Stomach (tissue), 9 donors: ENCODE measurements around the gene ARF1. TPM values are rescaled to one million over a fixed set of nuclear protein-coding genes. Genes with fewer than 3 reads are reported as not detected.
A peak's percentile ranks its signal among the peaks of the same experiment; 100 is the strongest.

Source experiments
- DNase-seq, 2 donors: peaks; one replicate each; pipeline versions ENCODE4 v3.0.0 to v3.0.0-alpha.2; 2013 to 2019
- H3K27ac ChIP-seq, 5 donors: fragments of 200-600 bp in 4 of 5; sonication (generic) in 4 of 5; one replicate each; pipeline ENCODE4 v1.5.1; 2013 to 2019; ENCODE audit warnings: mild to moderate bottlenecking in 1 of 5, moderate library complexity in 1 of 5
- H3K27me3 ChIP-seq, 3 donors: fragments of 200-600 bp; sonication (generic); one replicate each; pipeline ENCODE4 v1.5.1; 2017 to 2019; ENCODE audit warnings: mixed run types in 1 of 3
- H3K36me3 ChIP-seq, 4 donors: fragments of 200-600 bp; sonication (generic); 1 replicate in 3 of 4; 2 replicates in 1 of 4; pipeline ENCODE4 v1.5.1; 2016 to 2019
- H3K4me1 ChIP-seq, 4 donors: fragments of 200-600 bp; sonication (generic); one replicate each; pipeline ENCODE4 v1.5.1; 2016 to 2019
- H3K4me3 ChIP-seq, 4 donors: fragments of 200-600 bp; sonication (generic) in 3 of 4; one replicate each; pipeline ENCODE4 v1.5.1; 2016 to 2019; ENCODE audit warnings: mild to moderate bottlenecking in 1 of 4
- H3K9me3 ChIP-seq, 4 donors: fragments of 200-600 bp; sonication (generic); one replicate each; pipeline ENCODE4 v1.5.1; 2016 to 2019
- CTCF ChIP-seq, 7 experiments: fragments of 450-650 bp in 4 of 7; fragments of 200-600 bp in 3 of 7; sonication (generic) in 3 of 7; IDR thresholded peaks; one replicate each; pipeline ENCODE4 v1.5.1; 2016 to 2019; ENCODE audit warnings: antibody characterized with exemption in 7 of 7, control low read depth in 2 of 7, mild to moderate bottlenecking in 1 of 7
- EP300 ChIP-seq: sonication (generic); formaldehyde crosslinking; IDR thresholded peaks from one replicate; pipeline ENCODE4 v1.6.1; 2017; ENCODE audit warnings: antibody characterized with exemption
- POLR2A ChIP-seq, 4 donors: fragments of 450-650 bp; IDR thresholded peaks; one replicate each; pipeline ENCODE4 v1.6.1; 2016; ENCODE audit warnings: antibody characterized with exemption in 4 of 4, control low read depth in 2 of 4, mild to moderate bottlenecking in 1 of 4, moderate library complexity in 1 of 4
- POLR2AphosphoS5 ChIP-seq, 3 donors: sonication (generic); formaldehyde crosslinking; IDR thresholded peaks; one replicate each; pipeline ENCODE4 v1.6.1; 2016; ENCODE audit warnings: antibody characterized with exemption in 3 of 3
- WGBS, 5 donors: extraction: QIAGEN DNeasy Blood & Tissue Kit in 3 of 5; methylation state at CpG; one replicate each; pipeline versions ENCODE4 v1.1.5 to v1.1.7; 2013 to 2018; 5-methylcytosine and 5-hydroxymethylcytosine counted together
- intact Hi-C: fragments of 100-400 bp; cut with DNase I; formaldehyde crosslinking; loops from one replicate; pipeline ENCODE4 v1.15.1; 2023; ENCODE audit warnings: low total_unique reads
- polyA plus RNA-seq, 3 donors: library from polyadenylated mRNA; stranded (reverse); fragments of 200-250 nt; gene quantifications; one replicate each; pipeline ENCODE4 v1.2.3, GENCODE V29; 2013
- total RNA-seq, 5 donors: library from RNA; depleted of rRNA; stranded (reverse); fragments of >200 nt; gene quantifications; one replicate each; pipeline versions ENCODE4 v1.1.0 to v1.2.3, GENCODE V29; 2014 to 2016
- donor health status: healthy with polysubstance abuse.
- donor health status: Bipolar disorder and iron deficiency.
- donor health status: healthy.

ARF1 gene
- total and polyA plus RNA-seq, 8 donors = 111 to 310 (median 200) TPM

- TF ChIP-seq POLR2A (IDR thresholded peaks at IDR 0.05) = no peak
- Histone ChIP-seq H3K4me1 (peaks cover 20 to 27% (median 25%) of the 10 kb centered on the region in 4 donors), H3K4me3 (peak overlapping the region; percentile 36 to 59 (median 44)), H3K27ac (peak overlapping the region; percentile 56 to 76 (median 72)), H3K9me3 (no peaks in the 10 kb centered on the region), H3K27me3 (peaks cover 11 to 77% (median 62%) of the 10 kb centered on the region in 3 donors), H3K36me3 (no peaks in the 10 kb centered on the region)
- peak; percentile 92 to 100 for DNase-seq
- WGBS, 5 donors = 2 to 12% (median 3%) methylated on average over 18 to 33 of the region's 33 CpGs
- intact Hi-C loops = no loop called here
Observed at GRCh38 chr1:228059634-228060457, 22.7 kb upstream of the ARF1 start.

GRCh38 chr1:228060458-228061190 is 21.9 kb upstream of the ARF1 start:
- Histone ChIP-seq H3K4me3 (peak overlapping the region; percentile 36 to 59 (median 44)), H3K27me3 (peaks cover 11 to 85% (median 69%) of the 10 kb centered on the region in 3 donors), H3K27ac (peak overlapping the region; percentile 56 to 76 (median 72)), H3K9me3 (no peaks in the 10 kb centered on the region), H3K36me3 (no peaks in the 10 kb centered on the region), H3K4me1 (peaks cover 20 to 27% (median 25%) of the 10 kb centered on the region in 4 donors)
- TF ChIP-seq CTCF (IDR thresholded peaks at IDR 0.05) = peak in 1 of 7 experiments; percentile 4
- TF ChIP-seq EP300 = no peak
- 14 to 32% (median 20%) methylated on average over 24 to 34 of the region's 34 CpGs for whole genome bisulfite sequencing, 5 donors
- DNase-seq = peak; percentile 47 to 58
- intact Hi-C loops = no loop called here

DNA sequence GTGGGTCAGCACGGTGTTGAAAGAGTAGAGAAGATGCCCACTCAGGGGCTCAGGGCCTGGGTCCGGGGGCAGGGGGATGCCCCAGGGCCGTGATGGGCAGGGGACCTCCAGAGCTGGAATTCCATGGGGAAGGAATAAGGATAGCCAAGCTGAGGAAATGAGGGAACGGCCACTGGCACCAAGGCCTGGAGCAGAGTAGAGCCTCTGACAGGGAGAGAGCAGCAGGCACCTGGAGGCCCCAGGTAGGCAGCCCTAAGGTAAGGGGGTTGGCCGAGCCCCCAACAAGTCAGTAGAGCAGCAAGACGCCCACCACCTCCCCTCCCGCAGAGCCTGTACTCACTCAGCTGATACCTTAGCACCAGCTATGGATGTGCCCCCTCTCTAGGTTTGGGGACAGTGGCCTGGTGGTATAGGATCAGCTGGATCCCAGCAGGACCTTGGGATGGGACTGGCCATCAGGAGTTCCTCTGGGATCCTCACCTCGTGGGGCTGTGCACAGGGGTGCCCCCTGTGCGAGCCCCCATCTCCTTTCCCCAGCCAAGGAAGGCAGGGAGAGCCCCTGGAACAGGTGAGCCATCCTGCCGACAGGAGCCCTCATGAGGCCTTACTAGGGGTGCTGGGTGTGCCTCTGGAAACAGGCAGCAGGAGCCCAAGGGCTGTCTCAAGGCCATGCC is 21.0 kb upstream of the ARF1 start:
- TF ChIP-seq CTCF (IDR thresholded peaks at IDR 0.05) (no peak), POLR2AphosphoS5 (IDR thresholded peaks at IDR 0.05) (no peak), POLR2A (IDR thresholded peaks at IDR 0.05) (no peak), EP300 (no peak)
- no peak overlapping the region for H3K27ac ChIP-seq
- intact Hi-C loops = no loop called here
- H3K27me3 ChIP-seq = peaks cover 11 to 94% (median 78%) of the 10 kb centered on the region in 3 donors
- DNase-seq = peak in 1 of 2 donors; percentile 14
- no peak overlapping the region for H3K4me3 ChIP-seq
- peaks cover 20 to 27% (median 25%) of the 10 kb centered on the region in 4 donors for H3K4me1 ChIP-seq
- no peaks in the 10 kb centered on the region for H3K36me3 ChIP-seq
- H3K9me3 ChIP-seq = no peaks in the 10 kb centered on the region
- WGBS, 5 donors = 80 to 88% (median 85%) methylated on average over 8 to 10 of the region's 10 CpGs

- Histone ChIP-seq H3K36me3 (no peaks in the 10 kb centered on the region), H3K9me3 (no peaks in the 10 kb centered on the region), H3K4me1 (peaks cover 20 to 27% (median 25%) of the 10 kb centered on the region in 4 donors), H3K27me3 (peaks cover 11 to 100% (median 85%) of the 10 kb centered on the region in 3 donors), H3K4me3 (no peak overlapping the region), H3K27ac (no peak overlapping the region)
- TF ChIP-seq POLR2AphosphoS5 (IDR thresholded peaks at IDR 0.05) (no peak), CTCF (IDR thresholded peaks at IDR 0.05) (no peak), EP300 (no peak), POLR2A (IDR thresholded peaks at IDR 0.05) (no peak)
- peak in 1 of 2 donors; percentile 24 for DNase-seq
- intact Hi-C loops = no loop called here
- 85 to 98% (median 96%) methylated on average over 5 to 9 of the region's 9 CpGs for WGBS, 5 donors
Observed at GRCh38 chr1:228062085-228062791, 20.3 kb upstream of the ARF1 start.
